ENCODE results near the gene FRMD4A.
"Not testable (repeated sequence)": the region's sequence is repeated elsewhere in the genome, so short reads cannot be mapped to it uniquely, and the experiment has no call there.

The FRMD4A gene

GRCh38 chr10:14135196-14135595 is 195.5 kb downstream of the FRMD4A start:
- not testable (repeated sequence) for DNase-seq

GRCh38 chr10:14134275-14134674 is 196.4 kb downstream of the FRMD4A start:
- DNase-seq: no peak

GRCh38 chr10:14131261-14131960 is 199.3 kb downstream of the FRMD4A start:
- DNase-seq: no peak

- no peak for DNase-seq
Measured at GRCh38 chr10:14129770-14130169, 201.0 kb downstream of the FRMD4A start.

GRCh38 chr10:14128519-14128918 is 202.2 kb downstream of the FRMD4A start:
- no peak for DNase-seq

GRCh38 chr10:14126697-14127440 is 203.9 kb downstream of the FRMD4A start:
- DNase-seq: no peak

GRCh38 chr10:14125564-14125963 is 205.2 kb downstream of the FRMD4A start:
- no peak for DNase-seq

GRCh38 chr10:14124941-14125340 is 205.8 kb downstream of the FRMD4A start:
- DNase-seq: no peak

GRCh38 chr10:14123139-14123538 is 207.6 kb downstream of the FRMD4A start:
- DNase-seq: no peak

- DNase-seq: no peak
Measured at GRCh38 chr10:14120812-14121211, 209.9 kb downstream of the FRMD4A start.

GRCh38 chr10:14118953-14119352 is 211.8 kb downstream of the FRMD4A start:
- no peak for DNase-seq

GRCh38 chr10:14116837-14117236 is 213.9 kb downstream of the FRMD4A start:
- DNase-seq: no peak

- DNase-seq: no peak
Measured at GRCh38 chr10:14116021-14116420, 214.7 kb downstream of the FRMD4A start.

GRCh38 chr10:14114791-14115190 is 215.9 kb downstream of the FRMD4A start:
- DNase-seq: no peak

GRCh38 chr10:14112056-14112455 is 218.7 kb downstream of the FRMD4A start:
- no peak for DNase-seq

GRCh38 chr10:14111208-14111607 is 219.5 kb downstream of the FRMD4A start:
- DNase-seq: no peak

- no peak for DNase-seq
Measured at GRCh38 chr10:14106828-14107227, 223.9 kb downstream of the FRMD4A start.

- no peak for DNase-seq
Measured at GRCh38 chr10:14102056-14102455, 228.7 kb downstream of the FRMD4A start.

GRCh38 chr10:14099885-14100284 is 230.8 kb downstream of the FRMD4A start:
- no peak for DNase-seq

- DNase-seq: peak in 1 of 2 donors; percentile 3
Measured at GRCh38 chr10:14093730-14094484, 236.8 kb downstream of the FRMD4A start.

- DNase-seq: no peak
Measured at GRCh38 chr10:14092799-14093198, 237.9 kb downstream of the FRMD4A start.

GRCh38 chr10:14089556-14090292 is 241.0 kb downstream of the FRMD4A start:
- DNase-seq: no peak

GRCh38 chr10:14087566-14087965 is 243.2 kb downstream of the FRMD4A start:
- DNase-seq: no peak
